H1 (cell line): ENCODE data around the gene PIGS. TPM values are rescaled to one million over a fixed set of nuclear protein-coding genes. Genes with fewer than 3 reads are reported as not detected.

Experiments
- CTCF ChIA-PET: fragments of 300-600 bp; sonication (Branson Sonifier 250); formaldehyde crosslinking; loops from one replicate; lab custom pipeline; 2021; ENCODE audit not compliant: partially characterized antibody; lab: Charles Lee
- POLR2A ChIA-PET: fragments of 300-600 bp; sonication (Branson Sonifier 250); formaldehyde crosslinking; loops from one replicate; lab custom pipeline; 2021; ENCODE audit warnings: inconsistent platforms; ENCODE audit not compliant: partially characterized antibody; lab: Charles Lee
- DNase-seq, 2 experiments: peaks; one replicate each; pipeline versions ENCODE4 v3.0.0 to v3.0.0-alpha.2; 2010 to 2022; ENCODE audit warnings: low spot score in 2 of 2, low read depth in 1 of 2, mixed read lengths in 1 of 2
- FAIRE-seq: peaks from 2 replicates; lab custom pipeline; 2011; peaks lifted over from hg19 to GRCh38; lab: Jason Lieb, UNC
- H2AFZ ChIP-seq: 2 replicates; pipeline ENCODE4 v1.8.1; 2012; ENCODE audit warnings: low read length, inconsistent platforms
- H2AK5ac ChIP-seq: 2 replicates; pipeline ENCODE4 v1.6.1; 2013; ENCODE audit warnings: low read depth, low read length
- H2BK120ac ChIP-seq: replicated peaks from 2 replicates; pipeline ENCODE3; 2013; ENCODE audit warnings: low read depth, low read length, inconsistent platforms
- H2BK12ac ChIP-seq: 2 replicates; pipeline ENCODE4 v1.6.1; 2013; ENCODE audit warnings: low read depth, low read length
- H2BK15ac ChIP-seq: 2 replicates; pipeline ENCODE4 v1.6.1; 2013; ENCODE audit warnings: low read length
- H2BK20ac ChIP-seq: 2 replicates; pipeline ENCODE4 v1.6.1; 2013; ENCODE audit warnings: low read length
- H2BK5ac ChIP-seq: 2 replicates; pipeline ENCODE4 v1.6.1; 2013; ENCODE audit warnings: low read depth, low read length
- H3K14ac ChIP-seq: 2 replicates; pipeline ENCODE4 v1.6.1; 2013; ENCODE audit warnings: inconsistent platforms; ENCODE audit not compliant: insufficient read length
- H3K18ac ChIP-seq: 2 replicates; pipeline ENCODE4 v1.6.1; 2013; ENCODE audit warnings: low read length; ENCODE audit errors: extremely low read depth
- H3K23ac ChIP-seq: 2 replicates; pipeline ENCODE4 v1.6.1; 2013; ENCODE audit warnings: inconsistent platforms; ENCODE audit not compliant: insufficient read length
- H3K23me2 ChIP-seq: 2 replicates; pipeline ENCODE4 v1.6.1; 2013; ENCODE audit warnings: low read depth, low read length
- H3K27ac ChIP-seq: 2 replicates; pipeline ENCODE4 v1.6.1; 2011; ENCODE audit warnings: low read depth, low read length, inconsistent platforms
- H3K27me3 ChIP-seq, 4 experiments: replicated peaks in 1 of 4; 1 replicate in 1 of 4; 2 replicates in 3 of 4; pipeline versions ENCODE4 v1.6.1 to v1.8.1; 2011 to 2013; ENCODE audit warnings: low read length in 3 of 4, mild to moderate bottlenecking in 3 of 4, inconsistent platforms in 2 of 4, mixed read lengths in 2 of 4, moderate library complexity in 1 of 4; ENCODE audit not compliant: control insufficient read depth in 3 of 4, insufficient read depth in 3 of 4; ENCODE audit errors: extremely low read depth in 1 of 4
- H3K36me3 ChIP-seq, 4 experiments: 2 replicates each; pipeline versions ENCODE4 v1.6.1 to v1.8.1; 2011 to 2013; ENCODE audit warnings: mild to moderate bottlenecking in 4 of 4, low read length in 3 of 4, moderate library complexity in 2 of 4, control low read depth in 1 of 4, inconsistent platforms in 1 of 4; ENCODE audit not compliant: insufficient read depth in 4 of 4, control insufficient read depth in 2 of 4
- H3K4ac ChIP-seq: replicated peaks from 2 replicates; pipeline ENCODE3; 2013; ENCODE audit warnings: low read length, low read depth, mixed read lengths, inconsistent platforms; ENCODE audit not compliant: insufficient read length
- H3K4me1 ChIP-seq, 4 experiments: replicated peaks in 1 of 4; 1 replicate in 1 of 4; 2 replicates in 3 of 4; pipeline versions ENCODE4 v1.6.1 to v1.8.1; 2011 to 2013; ENCODE audit warnings: low read length in 3 of 4, inconsistent platforms in 2 of 4, mixed read lengths in 1 of 4; ENCODE audit not compliant: insufficient read depth in 4 of 4, control insufficient read depth in 3 of 4
- H3K4me2 ChIP-seq, 2 experiments: 2 replicates each; pipeline versions ENCODE4 v1.6.1 to v1.8.1; 2011 to 2013; ENCODE audit warnings: low read depth in 2 of 2, low read length in 2 of 2, control low read depth in 1 of 2, inconsistent platforms in 1 of 2, mild to moderate bottlenecking in 1 of 2; ENCODE audit not compliant: insufficient read depth in 1 of 2
- H3K4me3 ChIP-seq, 4 experiments: fragments of 200-600, 300-600 bp in 1 of 4; sonication (generic), shearing (Covaris generic), sonication (Bioruptor Twin) in 1 of 4; 2 replicates each; pipeline versions ENCODE4 v1.5.1 to v1.8.1; 2011 to 2016; ENCODE audit warnings: low read length in 4 of 4, low read depth in 3 of 4, control low read depth in 2 of 4, inconsistent platforms in 2 of 4, mild to moderate bottlenecking in 2 of 4, mixed read lengths in 1 of 4, moderate library complexity in 1 of 4; ENCODE audit not compliant: insufficient read depth in 2 of 4; ENCODE audit errors: extremely low read depth in 1 of 4
- H3K56ac ChIP-seq: replicated peaks from 2 replicates; pipeline ENCODE3; 2013; ENCODE audit warnings: low read depth, mild to moderate bottlenecking, mixed read lengths, low read length, inconsistent platforms; ENCODE audit not compliant: insufficient read length
- H3K79me1 ChIP-seq: 2 replicates; pipeline ENCODE4 v1.6.1; 2013; ENCODE audit warnings: low read depth, low read length, control low read depth
- H3K79me2 ChIP-seq, 2 experiments: 2 replicates each; pipeline versions ENCODE4 v1.6.1 to v1.8.1; 2012 to 2013; ENCODE audit warnings: low read length in 2 of 2, mild to moderate bottlenecking in 2 of 2, inconsistent platforms in 1 of 2; ENCODE audit not compliant: insufficient read depth in 2 of 2, control insufficient read depth in 1 of 2
- H3K9ac ChIP-seq, 4 experiments: replicated peaks in 1 of 4; 1 replicate in 1 of 4; 2 replicates in 3 of 4; pipeline versions ENCODE4 v1.6.1 to v1.8.1; 2011 to 2013; ENCODE audit warnings: low read depth in 3 of 4, low read length in 3 of 4, control low read depth in 2 of 4, mild to moderate bottlenecking in 2 of 4, moderate library complexity in 2 of 4, inconsistent platforms in 1 of 4; ENCODE audit errors: extremely low read depth in 1 of 4
- H3K9me3 ChIP-seq, 2 experiments: 2 replicates each; pipeline versions ENCODE4 v1.6.1 to v1.8.1; 2012 to 2013; ENCODE audit warnings: mild to moderate bottlenecking in 2 of 2, moderate library complexity in 2 of 2, control low read depth in 1 of 2, inconsistent platforms in 1 of 2, low read depth in 1 of 2, low read length in 1 of 2, mixed read lengths in 1 of 2; ENCODE audit not compliant: insufficient read depth in 2 of 2
- H4K20me1 ChIP-seq, 2 experiments: replicated peaks in 1 of 2; 2 replicates each; pipeline versions ENCODE3 to v1.8.1; 2011 to 2013; ENCODE audit warnings: inconsistent platforms in 2 of 2, low read length in 2 of 2, mild to moderate bottlenecking in 1 of 2; ENCODE audit not compliant: insufficient read depth in 2 of 2, control insufficient read depth in 1 of 2
- H4K5ac ChIP-seq: 2 replicates; pipeline ENCODE4 v1.6.1; 2013; ENCODE audit warnings: low read length, low read depth, mixed read lengths, inconsistent platforms; ENCODE audit not compliant: insufficient read length
- H4K8ac ChIP-seq: 2 replicates; pipeline ENCODE4 v1.8.0; 2013; ENCODE audit warnings: mild to moderate bottlenecking, moderate library complexity, low read length, inconsistent platforms; ENCODE audit not compliant: insufficient read depth; ENCODE audit errors: extremely low read depth
- H4K91ac ChIP-seq: replicated peaks from 2 replicates; pipeline ENCODE3; 2013; ENCODE audit warnings: low read length, mixed read lengths, inconsistent platforms; ENCODE audit not compliant: insufficient read length
- BACH1 ChIP-seq: IDR thresholded peaks from 2 replicates; pipeline ENCODE4 v1.6.1; 2012; ENCODE audit warnings: low read length, improper control_type of control experiment
- CBX5 ChIP-seq: fragments of 300-800, 300-1000 bp; sonication (generic); IDR thresholded peaks from 2 replicates; pipeline ENCODE4 v1.7.1; 2016; ENCODE audit warnings: antibody characterized with exemption, low read length, low read depth
- HDAC6 ChIP-seq: IDR thresholded peaks from one replicate; pipeline ENCODE4 v1.7.1; 2012; ENCODE audit warnings: low read depth, mild to moderate bottlenecking, inconsistent platforms, low read length, moderate library complexity
- KDM1A ChIP-seq: fragments of 200-600, 300-600 bp; sonication (generic); IDR thresholded peaks from 2 replicates; pipeline ENCODE4 v1.7.1; 2016; ENCODE audit warnings: mild to moderate bottlenecking, low read length, borderline replicate concordance
- NRF1 ChIP-seq: IDR thresholded peaks from 2 replicates; pipeline ENCODE4 v1.6.1; 2011; ENCODE audit warnings: mild to moderate bottlenecking, low read depth, low read length, improper control_type of control experiment
- POLR2AphosphoS5 ChIP-seq: IDR thresholded peaks from 2 replicates; pipeline ENCODE4 v1.6.1; 2011; ENCODE audit warnings: low read depth, low read length
- RBBP5 ChIP-seq: IDR thresholded peaks from 2 replicates; pipeline ENCODE4 v1.7.1; 2012; ENCODE audit warnings: low read depth, mild to moderate bottlenecking, inconsistent platforms, low read length, moderate library complexity, borderline replicate concordance
- RFX5 ChIP-seq: IDR thresholded peaks from 2 replicates; pipeline ENCODE4 v1.6.1; 2011; ENCODE audit warnings: low read depth, low read length, improper control_type of control experiment, borderline replicate concordance
- RNF2 ChIP-seq: fragments of 200-900, 300-1000 bp; sonication (generic); IDR thresholded peaks from 2 replicates; pipeline ENCODE4 v1.7.1; 2016; ENCODE audit warnings: borderline replicate concordance, low read depth, mild to moderate bottlenecking, antibody characterized with exemption, low read length; ENCODE audit not compliant: poor library complexity, severe bottlenecking; ENCODE audit errors: missing control alignments
- SP4 ChIP-seq: IDR thresholded peaks from 2 replicates; pipeline ENCODE4 v1.6.1; 2012; ENCODE audit warnings: low read length, inconsistent platforms
- TCF12 ChIP-seq: IDR thresholded peaks from 2 replicates; pipeline ENCODE4 v1.6.1; 2011; ENCODE audit warnings: low read depth, mild to moderate bottlenecking, low read length
- ZNF274 ChIP-seq: IDR thresholded peaks from 2 replicates; pipeline ENCODE4 v1.7.0; 2012; ENCODE audit warnings: low read length, borderline replicate concordance; ENCODE audit errors: extremely low read depth
- WGBS, 2 experiments: shearing (Covaris generic) in 1 of 2; methylation state at CpG; one replicate each; pipeline versions ENCODE4 v1.1.6 to v1.1.7; 2013 to 2015; ENCODE audit warnings: low lambda C conversion rate in 2 of 2, mixed read lengths in 2 of 2, inconsistent platforms in 1 of 2, low coverage in 1 of 2, missing lambda C conversion rate in 1 of 2; ENCODE audit not compliant: insufficient replicate concordance in 2 of 2, insufficient coverage in 1 of 2, insufficient read length in 1 of 2; ENCODE audit errors: extremely low coverage in 1 of 2, missing lambda C conversion rate in 1 of 2; 5-methylcytosine and 5-hydroxymethylcytosine counted together
- polyA plus RNA-seq, 7 experiments: library from polyadenylated mRNA; depleted of rRNA in 3 of 7; stranded (reverse) in 5 of 7; unstranded in 2 of 7; fragments of >200 nt in 5 of 7; fragments of 200-250 nt in 2 of 7; gene quantifications; 1 replicate in 5 of 7; 2 replicates in 1 of 7; 4 replicates in 1 of 7; pipeline versions ENCODE4 v1.2.1 to v1.2.3, GENCODE V29; 2011 to 2013; ENCODE audit warnings: missing spikeins in 2 of 7, mixed read lengths in 2 of 7
- total RNA-seq: library from RNA; stranded (reverse); fragmentation: NEBNext Ultra II Directional; extraction: Animal tissue kit (Norgen Biotek cat#: 25700); gene quantifications from 2 replicates; pipeline ENCODE4 v1.2.1, GENCODE V29; 2021
- TF ChIP-seq, protein P1 (sequence below): IDR thresholded peaks from 2 replicates; pipeline ENCODE4 v1.6.1; 2011; ENCODE audit warnings: low read length, improper control_type of control experiment

PIGS gene
- total and polyA plus RNA-seq, 2 of the 8 experiments (the other 6 are each of a cell fraction or from before 2014, with no cell fraction given), result 44.3 to 50.6 TPM

DNA sequence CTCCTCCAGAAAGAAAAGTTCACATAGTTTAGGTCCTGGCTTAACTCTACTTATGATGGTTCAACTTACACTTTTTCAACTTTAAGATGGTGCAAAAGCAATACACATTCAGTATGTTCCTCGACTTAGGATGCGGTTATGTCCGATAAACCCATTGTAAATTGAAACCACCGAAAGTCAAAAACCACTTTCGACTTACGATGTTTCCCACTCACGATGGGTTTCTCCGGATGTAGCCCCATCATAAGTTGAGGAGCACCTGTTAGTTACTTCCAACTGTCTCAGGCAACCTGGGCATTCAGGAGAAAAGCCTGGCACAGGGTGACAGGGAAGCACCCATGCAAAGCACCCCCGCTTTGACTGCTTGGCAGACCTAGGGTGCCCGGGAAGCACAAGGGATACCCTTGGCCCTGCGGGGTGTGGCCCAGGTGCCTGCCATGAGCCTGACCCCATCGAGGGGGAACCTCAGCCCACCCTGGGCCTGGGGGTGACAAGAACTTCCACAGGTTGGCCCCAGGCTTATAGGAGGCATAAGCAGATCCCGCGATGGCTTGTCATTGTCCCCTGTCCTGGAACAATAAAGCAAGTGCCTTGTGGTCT, 32.9 kb downstream of the PIGS start:
- H2AFZ ChIP-seq, result no peak overlapping the region
- no peak overlapping the region for H3K14ac ChIP-seq
- H4K5ac ChIP-seq, result no peak overlapping the region
- no peaks in the 10 kb centered on the region for H3K23me2 ChIP-seq
- H2BK120ac ChIP-seq, result no peak overlapping the region
- H3K79me1 ChIP-seq, result no peaks in the 10 kb centered on the region
- no peak overlapping the region for H4K8ac ChIP-seq
- no peak for FAIRE-seq
- no peak overlapping the region for H2AK5ac ChIP-seq
- H3K56ac ChIP-seq, result no peak overlapping the region
- no peak overlapping the region for H3K27ac ChIP-seq
- H2BK20ac ChIP-seq, result no peak overlapping the region
- H2BK15ac ChIP-seq, result no peak overlapping the region
- H3K36me3 ChIP-seq, result no peaks in the 10 kb centered on the region
- no peak for DNase-seq
- H3K27me3 ChIP-seq, result no peaks in the 10 kb centered on the region
- no peak overlapping the region for H3K4me2 ChIP-seq
- H2BK5ac ChIP-seq, result no peak overlapping the region
- no peak overlapping the region for H3K23ac ChIP-seq
- no peak overlapping the region for H3K9ac ChIP-seq
- no peak overlapping the region for H2BK12ac ChIP-seq
- H3K4me3 ChIP-seq, result no peak overlapping the region
- no peaks in the 10 kb centered on the region for H4K20me1 ChIP-seq
- H3K18ac ChIP-seq, result no peak overlapping the region
- H3K4ac ChIP-seq, result no peak overlapping the region
- CTCF ChIA-PET, result interaction anchor here (0.7 to 18.4 kb wide), 6 partner anchors 9 to 74 kb away, joined by 3 to 547 read pairs (median 16); partner anchors contain the start of gene FOXN1
- no peaks in the 10 kb centered on the region for H3K79me2 ChIP-seq
- 93% methylated on average over 14 of the region's 14 CpGs; no CpG with 5 or more reads in 1 of the 2 experiments for WGBS, 2 experiments
- H4K91ac ChIP-seq, result no peak overlapping the region
- no peaks in the 10 kb centered on the region for H3K9me3 ChIP-seq
- POLR2A ChIA-PET, result no interaction called here
- no peaks in the 10 kb centered on the region; a peak in 1 of 7 replicates for H3K4me1 ChIP-seq
- TF ChIP-seq RFX5, result no peak
- no peak for TF ChIP-seq HDAC6
- no peak for TF ChIP-seq POLR2AphosphoS5
- no peak for TF ChIP-seq KDM1A
- TF ChIP-seq SP4, result no peak
- TF ChIP-seq CBX5, result no peak
- TF ChIP-seq NRF1, result no peak
- TF ChIP-seq BACH1, result no peak
- TF ChIP-seq TCF12, result no peak
- TF ChIP-seq, protein P1, sequence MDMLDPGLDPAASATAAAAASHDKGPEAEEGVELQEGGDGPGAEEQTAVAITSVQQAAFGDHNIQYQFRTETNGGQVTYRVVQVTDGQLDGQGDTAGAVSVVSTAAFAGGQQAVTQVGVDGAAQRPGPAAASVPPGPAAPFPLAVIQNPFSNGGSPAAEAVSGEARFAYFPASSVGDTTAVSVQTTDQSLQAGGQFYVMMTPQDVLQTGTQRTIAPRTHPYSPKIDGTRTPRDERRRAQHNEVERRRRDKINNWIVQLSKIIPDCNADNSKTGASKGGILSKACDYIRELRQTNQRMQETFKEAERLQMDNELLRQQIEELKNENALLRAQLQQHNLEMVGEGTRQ, result no peak
- TF ChIP-seq RBBP5, result no peak
- no peak for TF ChIP-seq ZNF274
- TF ChIP-seq RNF2, result no peak
